Inflammatory macrophage (primary cell): ENCODE results near the gene DERL2.

Experiments
- DNase-seq, 2 donors: peaks; one replicate each; pipeline ENCODE4 v3.0.0-alpha.2; 2020 to 2022
- total RNA-seq, 18 experiments: gene quantifications; one replicate each; lab custom pipeline; 2026; ENCODE audit warnings: mixed read lengths in 6 of 18, inconsistent platforms in 2 of 18; lab: John Stamatoyannopoulos, UW

DERL2 gene
- total RNA-seq = 32.6 to 54.0 (median 43.2) reads per million in 18 experiments

- peak in 1 of 2 donors; percentile 3 for DNase-seq
These were observed at the start of gene DERL2 for GRCh38 chr17:5485270-5486205. DERL2 (minus strand) TSS chr17:5486178; CDS start chr17:5486161, 17 bp downstream.

- DNase-seq = no peak
These were observed 49.5 kb upstream of the DERL2 start for GRCh38 chr17:5535436-5535835.

GRCh38 chr17:5533486-5534315 lies 47.7 kb upstream of the DERL2 start:
- no peak for DNase-seq

- no peak for DNase-seq
These were observed 46.6 kb upstream of the DERL2 start for GRCh38 chr17:5532581-5532980.

GRCh38 chr17:5531085-5531418 lies 45.1 kb upstream of the DERL2 start:
- no peak for DNase-seq

- DNase-seq = peak; percentile 46 to 52
These were observed 44.5 kb upstream of the DERL2 start for GRCh38 chr17:5530265-5531084.

- no peak for DNase-seq
These were observed 41.7 kb upstream of the DERL2 start for GRCh38 chr17:5527601-5528250.

GRCh38 chr17:5526821-5527598 lies 41.0 kb upstream of the DERL2 start:
- DNase-seq = peak in 1 of 2 donors; percentile 52

GRCh38 chr17:5523249-5523648 lies 37.3 kb upstream of the DERL2 start:
- no peak for DNase-seq

GRCh38 chr17:5522476-5522875 lies 36.5 kb upstream of the DERL2 start:
- DNase-seq = no peak

GRCh38 chr17:5516060-5516792 lies 30.2 kb upstream of the DERL2 start:
- DNase-seq = no peak

- DNase-seq = no peak
These were observed 29.0 kb upstream of the DERL2 start for GRCh38 chr17:5514976-5515375.

GRCh38 chr17:5513628-5514027 lies 27.6 kb upstream of the DERL2 start:
- DNase-seq = no peak

- DNase-seq = no peak
These were observed 25.6 kb upstream of the DERL2 start for GRCh38 chr17:5511401-5512225.

GRCh38 chr17:5510771-5511170 lies 24.8 kb upstream of the DERL2 start:
- no peak for DNase-seq

- no peak for DNase-seq
These were observed 23.5 kb upstream of the DERL2 start for GRCh38 chr17:5509482-5509881.

- no peak for DNase-seq
These were observed 22.8 kb upstream of the DERL2 start for GRCh38 chr17:5508810-5509209.

- DNase-seq = no peak
These were observed 20.3 kb upstream of the DERL2 start for GRCh38 chr17:5506307-5506706.

- no peak for DNase-seq
These were observed 16.6 kb upstream of the DERL2 start for GRCh38 chr17:5502552-5502951.

- no peak for DNase-seq
These were observed 15.7 kb upstream of the DERL2 start for GRCh38 chr17:5501685-5502084.
